Measurements from ENCODE around the gene KIAA0319L. TPM values are rescaled to one million over a fixed set of nuclear protein-coding genes. Genes with fewer than 3 reads are reported as not detected.
"Not testable (repeated sequence)": the region's sequence is repeated elsewhere in the genome, so short reads cannot be mapped to it uniquely, and the experiment has no call there.

KIAA0319L gene
- total RNA-seq, 2 donors from 2014 or later, result 62.4 to 62.6 TPM

GRCh38 chr1:35486858-35487408, 70.3 kb downstream of the KIAA0319L start:
- H3K27me3 ChIP-seq (replicated peaks; ENCODE audit: insufficient read depth), result no peaks in the 10 kb centered on the region
- no peak overlapping the region for H3K27ac ChIP-seq
- no peak overlapping the region for H3K4me3 ChIP-seq
- no peaks in the 10 kb centered on the region for H3K9me3 ChIP-seq
- no peak for TF ChIP-seq CTCF (IDR thresholded peaks at IDR 0.05)
- no peak for DNase-seq (ENCODE audit: low spot score)
- no peaks in the 10 kb centered on the region for H3K36me3 ChIP-seq
- ATAC-seq (ENCODE audit: insufficient number of reproducible peaks, low FRiP score, low read depth), result no peak
- peaks cover 0 to 5% of the 10 kb centered on the region in 2 donors for H3K4me1 ChIP-seq (ENCODE audit: control insufficient read depth in 1 of 2, low read depth in 2 of 2)

- Histone ChIP-seq H3K9me3 (no peaks in the 10 kb centered on the region), H3K4me1 (ENCODE audit: control insufficient read depth in 1 of 2, low read depth in 2 of 2) (no peaks in the 10 kb centered on the region), H3K36me3 (peaks cover 5% of the 10 kb centered on the region), H3K27ac (no peak overlapping the region), H3K4me3 (no peak overlapping the region), H3K27me3 (replicated peaks; ENCODE audit: insufficient read depth) (no peaks in the 10 kb centered on the region)
- DNase-seq (ENCODE audit: low spot score), result no peak
- no peak for TF ChIP-seq CTCF (IDR thresholded peaks at IDR 0.05)
- no peak for ATAC-seq (ENCODE audit: insufficient number of reproducible peaks, low FRiP score, low read depth)
These were observed 76.0 kb downstream of the KIAA0319L start for GRCh38 chr1:35481229-35481628.

GRCh38 chr1:35477870-35478269, 79.3 kb downstream of the KIAA0319L start:
- no peak for DNase-seq (ENCODE audit: low spot score)
- TF ChIP-seq CTCF (IDR thresholded peaks at IDR 0.05), result no peak
- H3K27ac ChIP-seq, result no peak overlapping the region
- no peaks in the 10 kb centered on the region for H3K9me3 ChIP-seq
- H3K36me3 ChIP-seq, result peaks cover 6% of the 10 kb centered on the region
- H3K4me1 ChIP-seq (ENCODE audit: control insufficient read depth in 1 of 2, low read depth in 2 of 2), result no peaks in the 10 kb centered on the region
- H3K4me3 ChIP-seq, result no peak overlapping the region
- ATAC-seq (ENCODE audit: insufficient number of reproducible peaks, low FRiP score, low read depth), result no peak
- H3K27me3 ChIP-seq (replicated peaks; ENCODE audit: insufficient read depth), result no peaks in the 10 kb centered on the region

- no peak for TF ChIP-seq CTCF (IDR thresholded peaks at IDR 0.05)
- no peaks in the 10 kb centered on the region for H3K27me3 ChIP-seq (replicated peaks; ENCODE audit: insufficient read depth)
- no peak for ATAC-seq (ENCODE audit: insufficient number of reproducible peaks, low FRiP score, low read depth)
- no peaks in the 10 kb centered on the region for H3K4me1 ChIP-seq (ENCODE audit: control insufficient read depth in 1 of 2, low read depth in 2 of 2)
- no peak for DNase-seq (ENCODE audit: low spot score)
- H3K27ac ChIP-seq, result no peak overlapping the region
- no peak overlapping the region for H3K4me3 ChIP-seq
- peaks cover 9% of the 10 kb centered on the region for H3K36me3 ChIP-seq
- no peaks in the 10 kb centered on the region for H3K9me3 ChIP-seq
These were observed 81.1 kb downstream of the KIAA0319L start for GRCh38 chr1:35475856-35476674.

GRCh38 chr1:35475356-35475755, 81.8 kb downstream of the KIAA0319L start:
- H3K36me3 ChIP-seq, result peaks cover 12% of the 10 kb centered on the region
- H3K4me3 ChIP-seq, result no peak overlapping the region
- ATAC-seq (ENCODE audit: insufficient number of reproducible peaks, low FRiP score, low read depth) (no peak), DNase-seq (ENCODE audit: low spot score) (no peak)
- H3K9me3 ChIP-seq, result no peaks in the 10 kb centered on the region
- TF ChIP-seq CTCF (IDR thresholded peaks at IDR 0.05), result no peak
- H3K4me1 ChIP-seq (ENCODE audit: control insufficient read depth in 1 of 2, low read depth in 2 of 2), result no peaks in the 10 kb centered on the region
- no peak overlapping the region for H3K27ac ChIP-seq
- no peaks in the 10 kb centered on the region for H3K27me3 ChIP-seq (replicated peaks; ENCODE audit: insufficient read depth)

GRCh38 chr1:35473216-35473615, 84.0 kb downstream of the KIAA0319L start:
- not testable (repeated sequence) for H3K4me3 ChIP-seq
- H3K36me3 ChIP-seq, result peaks cover 19% of the 10 kb centered on the region

More at GRCh38 chr1:35473216-35473615, 84.0 kb downstream of the KIAA0319L start:
- not testable (repeated sequence) for ATAC-seq (ENCODE audit: insufficient number of reproducible peaks, low FRiP score, low read depth); H3K9me3 ChIP-seq; H3K4me1 ChIP-seq (ENCODE audit: control insufficient read depth in 1 of 2, low read depth in 2 of 2); H3K27me3 ChIP-seq (replicated peaks; ENCODE audit: insufficient read depth); H3K27ac ChIP-seq; DNase-seq (ENCODE audit: low spot score)

All from thoracic aorta (tissue), 2 donors.